ENCODE data around the gene SNX1. TPM values are rescaled to one million over a fixed set of nuclear protein-coding genes. Genes with fewer than 3 reads are reported as not detected.

SNX1 gene
- total RNA-seq, 2 experiments from 2014 or later = 30.1 to 129 TPM

GRCh38 chr15:64131547-64131946 lies 35.8 kb downstream of the SNX1 start:
- Histone ChIP-seq H3K4me1 (ENCODE audit: insufficient read depth, low read length, poor library complexity, severe bottlenecking) (no peaks in the 10 kb centered on the region), H3K4me2 (ENCODE audit: low read length) (no peak overlapping the region), H3K9me2 (ENCODE audit: insufficient read depth, low read length) (no peaks in the 10 kb centered on the region), H3K36me3 (ENCODE audit: insufficient read depth, low read length) (peaks cover 94% of the 10 kb centered on the region), H2AFZ (ENCODE audit: low read length) (no peak overlapping the region), H3K9me3 (ENCODE audit: low read length) (no peaks in the 10 kb centered on the region), H3K27ac (ENCODE audit: low read depth, low read length, poor library complexity, severe bottlenecking) (no peak overlapping the region), H4K20me1 (ENCODE audit: insufficient read depth, low read length) (no peaks in the 10 kb centered on the region), H3K4me3 (ENCODE audit: low read depth, low read length, poor library complexity, severe bottlenecking) (no peak overlapping the region), H3K79me2 (ENCODE audit: insufficient read depth, low read depth, low read length) (no peaks in the 10 kb centered on the region)
- intact Hi-C loops (cut with micrococcal nuclease; ENCODE audit: unreplicated experiment) = no loop called here
- CTCF ChIA-PET (ENCODE audit: unreplicated experiment) = interaction anchor here (1.1 kb wide), 1 partner anchor 18 kb away, joined by 4 read pairs; no protein-coding TSS in a partner anchor
- no peak for TF ChIP-seq CTCF (conservative IDR thresholded peaks at IDR 0.05; ENCODE audit: low read length)
- no peak for TF ChIP-seq EZH2phosphoT487 (IDR thresholded peaks at IDR 0.05; ENCODE audit: borderline replicate concordance, low read depth, low read length)
- no peak for DNase-seq (ENCODE audit: low spot score)
- POLR2A ChIA-PET = interaction anchor here (0.7 to 1.1 kb wide), 3 partner anchors 9 to 18 kb away, joined by 3 to 4 read pairs (median 4); no protein-coding TSS in a partner anchor
- no TSS peak for BruUV-seq (replicated peaks)

GRCh38 chr15:64132217-64132616 lies 36.4 kb downstream of the SNX1 start:
- Histone ChIP-seq H4K20me1 (ENCODE audit: insufficient read depth, low read length) (no peaks in the 10 kb centered on the region), H3K27ac (ENCODE audit: low read depth, low read length, poor library complexity, severe bottlenecking) (no peak overlapping the region), H3K36me3 (ENCODE audit: insufficient read depth, low read length) (peaks cover 95% of the 10 kb centered on the region), H3K4me3 (ENCODE audit: low read depth, low read length, poor library complexity, severe bottlenecking) (no peak overlapping the region), H3K79me2 (ENCODE audit: insufficient read depth, low read depth, low read length) (no peaks in the 10 kb centered on the region), H3K4me2 (ENCODE audit: low read length) (no peak overlapping the region), H2AFZ (ENCODE audit: low read length) (no peak overlapping the region), H3K4me1 (ENCODE audit: insufficient read depth, low read length, poor library complexity, severe bottlenecking) (no peaks in the 10 kb centered on the region), H3K9me3 (ENCODE audit: low read length) (no peaks in the 10 kb centered on the region), H3K9me2 (ENCODE audit: insufficient read depth, low read length) (no peaks in the 10 kb centered on the region)
- DNase-seq (ENCODE audit: low spot score) = no peak
- ChIA-PET CTCF (ENCODE audit: unreplicated experiment) (interaction anchor here (0.6 to 1.1 kb wide), 2 partner anchors 17 to 37 kb away, joined by 3 to 4 read pairs; no protein-coding TSS in a partner anchor), POLR2A (interaction anchor here (0.7 to 1.1 kb wide), 2 partner anchors 9 to 28 kb away, joined by 3 to 4 read pairs; no protein-coding TSS in a partner anchor)
- intact Hi-C loops (cut with micrococcal nuclease; ENCODE audit: unreplicated experiment) = no loop called here
- TF ChIP-seq CTCF (conservative IDR thresholded peaks at IDR 0.05; ENCODE audit: low read length) (no peak), EZH2phosphoT487 (IDR thresholded peaks at IDR 0.05; ENCODE audit: borderline replicate concordance, low read depth, low read length) (no peak)
- BruUV-seq (replicated peaks) = no TSS peak

GRCh38 chr15:64133623-64134344 lies 38.0 kb downstream of the SNX1 start:
- H3K4me1 ChIP-seq (ENCODE audit: insufficient read depth, low read length, poor library complexity, severe bottlenecking) = no peaks in the 10 kb centered on the region
- H3K9me2 ChIP-seq (ENCODE audit: insufficient read depth, low read length) = no peaks in the 10 kb centered on the region
- no TSS peak for BruUV-seq (replicated peaks)
- H3K4me2 ChIP-seq (ENCODE audit: low read length) = no peak overlapping the region
- H3K27ac ChIP-seq (ENCODE audit: low read depth, low read length, poor library complexity, severe bottlenecking) = no peak overlapping the region
- no peak overlapping the region for H2AFZ ChIP-seq (ENCODE audit: low read length)
- H3K79me2 ChIP-seq (ENCODE audit: insufficient read depth, low read depth, low read length) = no peaks in the 10 kb centered on the region
- DNase-seq (ENCODE audit: low spot score) = no peak
- TF ChIP-seq CTCF (conservative IDR thresholded peaks at IDR 0.05; ENCODE audit: low read length) = no peak
- no peak for TF ChIP-seq EZH2phosphoT487 (IDR thresholded peaks at IDR 0.05; ENCODE audit: borderline replicate concordance, low read depth, low read length)
- no peaks in the 10 kb centered on the region for H3K9me3 ChIP-seq (ENCODE audit: low read length)
- peaks cover 95% of the 10 kb centered on the region for H3K36me3 ChIP-seq (ENCODE audit: insufficient read depth, low read length)
- CTCF ChIA-PET (ENCODE audit: unreplicated experiment) = interaction anchor here (1.1 kb wide), 1 partner anchor 11 kb away, joined by 3 read pairs; no protein-coding TSS in a partner anchor
- intact Hi-C loops (cut with micrococcal nuclease; ENCODE audit: unreplicated experiment) = no loop called here
- no peak overlapping the region for H3K4me3 ChIP-seq (ENCODE audit: low read depth, low read length, poor library complexity, severe bottlenecking)
- H4K20me1 ChIP-seq (ENCODE audit: insufficient read depth, low read length) = no peaks in the 10 kb centered on the region
- POLR2A ChIA-PET = interaction anchor here (0.6 to 1.2 kb wide), 2 partner anchors 12 to 16 kb away, joined by 3 read pairs; no protein-coding TSS in a partner anchor

All from OCI-LY7 (cell line).